H9 (cell line): ENCODE results near the gene PCSK9. TPM values are rescaled to one million over a fixed set of nuclear protein-coding genes. Genes with fewer than 3 reads are reported as not detected.
A peak's percentile ranks its signal among the peaks of the same experiment; 100 is the strongest.

Experiments used
- DNase-seq: peaks from one replicate; pipeline ENCODE4 v3.0.0-alpha.2; 2017
- H2AFZ ChIP-seq: one replicate; pipeline ENCODE4 v1.6.1; 2013; ENCODE audit warnings: mild to moderate bottlenecking, low read length, control low read depth, moderate library complexity
- H2AK5ac ChIP-seq: 2 replicates; pipeline ENCODE4 v1.6.1; 2013; ENCODE audit warnings: low read length, control low read depth, mixed read lengths; ENCODE audit not compliant: insufficient read length
- H2BK120ac ChIP-seq: one replicate; pipeline ENCODE4 v1.6.1; 2013; ENCODE audit warnings: low read depth, mild to moderate bottlenecking, low read length, control low read depth, inconsistent platforms; ENCODE audit not compliant: poor library complexity, severe bottlenecking
- H2BK12ac ChIP-seq: 2 replicates; pipeline ENCODE4 v1.6.1; 2013; ENCODE audit warnings: low read length, control low read depth, mixed read lengths, low read depth; ENCODE audit not compliant: insufficient read length
- H2BK15ac ChIP-seq: 2 replicates; pipeline ENCODE4 v1.6.1; 2013; ENCODE audit warnings: low read depth, low read length, control low read depth
- H2BK20ac ChIP-seq: one replicate; pipeline ENCODE4 v1.6.1; 2013; ENCODE audit warnings: low read depth, mild to moderate bottlenecking, low read length, control low read depth, inconsistent platforms; ENCODE audit not compliant: poor library complexity, severe bottlenecking
- H2BK5ac ChIP-seq: 2 replicates; pipeline ENCODE4 v1.6.1; 2013; ENCODE audit warnings: low read length, control low read depth, mixed read lengths; ENCODE audit not compliant: insufficient read length
- H3K14ac ChIP-seq: 2 replicates; pipeline ENCODE4 v1.6.1; 2013; ENCODE audit warnings: low read length, control low read depth; ENCODE audit not compliant: insufficient read depth
- H3K18ac ChIP-seq: 2 replicates; pipeline ENCODE4 v1.6.1; 2013; ENCODE audit warnings: low read depth, mild to moderate bottlenecking, mixed read lengths, low read length, control low read depth; ENCODE audit not compliant: insufficient read length
- H3K23ac ChIP-seq: 2 replicates; pipeline ENCODE4 v1.6.1; 2013; ENCODE audit warnings: low read length, control low read depth, mixed read lengths, low read depth; ENCODE audit not compliant: insufficient read length
- H3K23me2 ChIP-seq: 2 replicates; pipeline ENCODE4 v1.6.1; 2013; ENCODE audit warnings: low read depth, mild to moderate bottlenecking, mixed read lengths, low read length, control low read depth; ENCODE audit not compliant: insufficient read length, poor library complexity, severe bottlenecking
- H3K27ac ChIP-seq: 2 replicates; pipeline ENCODE4 v1.5.1; 2013; ENCODE audit warnings: low read length, control low read depth, mixed read lengths, low read depth; ENCODE audit not compliant: insufficient read length
- H3K27me3 ChIP-seq: 2 replicates; pipeline ENCODE4 v1.6.1; 2013; ENCODE audit warnings: low read length, control low read depth, inconsistent platforms; ENCODE audit not compliant: insufficient read depth
- H3K4ac ChIP-seq: 2 replicates; pipeline ENCODE4 v1.6.1; 2013; ENCODE audit warnings: low read depth, mild to moderate bottlenecking, control low read depth, inconsistent platforms, low read length, moderate library complexity
- H3K4me1 ChIP-seq: 2 replicates; pipeline ENCODE4 v1.6.1; 2013; ENCODE audit warnings: low read length, control low read depth, inconsistent platforms; ENCODE audit not compliant: insufficient read depth
- H3K4me2 ChIP-seq: 2 replicates; pipeline ENCODE4 v1.6.1; 2013; ENCODE audit warnings: low read length, control low read depth, mixed read lengths; ENCODE audit not compliant: insufficient read length, insufficient read depth
- H3K56ac ChIP-seq: 2 replicates; pipeline ENCODE4 v1.6.1; 2013; ENCODE audit warnings: low read depth, mild to moderate bottlenecking, mixed read lengths, low read length, control low read depth; ENCODE audit not compliant: insufficient read length
- H3K79me1 ChIP-seq: 2 replicates; pipeline ENCODE4 v1.6.1; 2013; ENCODE audit warnings: low read depth, mild to moderate bottlenecking, moderate library complexity, low read length, control low read depth, inconsistent platforms; ENCODE audit not compliant: insufficient read depth, poor library complexity, severe bottlenecking
- H3K79me2 ChIP-seq: 2 replicates; pipeline ENCODE4 v1.6.1; 2013; ENCODE audit warnings: low read length, control low read depth, inconsistent platforms; ENCODE audit not compliant: insufficient read depth
- H3K9ac ChIP-seq: 2 replicates; pipeline ENCODE4 v1.6.1; 2013; ENCODE audit warnings: low read length, control low read depth, mixed read lengths; ENCODE audit not compliant: insufficient read length; ENCODE audit errors: extremely low read depth
- H3K9me3 ChIP-seq: one replicate; pipeline ENCODE4 v1.6.1; 2013; ENCODE audit warnings: low read depth, low read length, inconsistent platforms; ENCODE audit not compliant: control insufficient read depth
- H3T11ph ChIP-seq: one replicate; pipeline ENCODE4 v1.6.1; 2013; ENCODE audit warnings: mild to moderate bottlenecking, low read length, control low read depth, inconsistent platforms
- H4K20me1 ChIP-seq: one replicate; pipeline ENCODE4 v1.6.1; 2013; ENCODE audit not compliant: control insufficient read depth, insufficient read length, insufficient read depth
- H4K5ac ChIP-seq: 2 replicates; pipeline ENCODE4 v1.6.1; 2013; ENCODE audit warnings: low read depth, mild to moderate bottlenecking, mixed read lengths, low read length, control low read depth; ENCODE audit not compliant: insufficient read length
- H4K8ac ChIP-seq: replicated peaks from 2 replicates; pipeline ENCODE4 v1.6.1; 2013; ENCODE audit warnings: low read length, control low read depth, mixed read lengths, low read depth; ENCODE audit not compliant: insufficient read length
- H4K91ac ChIP-seq: 2 replicates; pipeline ENCODE4 v1.6.1; 2013; ENCODE audit warnings: low read depth, mild to moderate bottlenecking, moderate library complexity, mixed read lengths, low read length, control low read depth; ENCODE audit not compliant: insufficient read length
- H3K27ac Mint-ChIP-seq, 3 experiments: 2 replicates in 2 of 3; 3 replicates in 1 of 3; pipeline ENCODE4 v1.8.0; 2020 to 2021; ENCODE audit warnings: mixed read lengths in 3 of 3, mild to moderate bottlenecking in 1 of 3, moderate library complexity in 1 of 3
- H3K27me3 Mint-ChIP-seq: 2 replicates; pipeline ENCODE4 v1.8.0; 2021; ENCODE audit warnings: low read depth, mild to moderate bottlenecking, moderate library complexity, mixed read lengths
- H3K36me3 Mint-ChIP-seq, 3 experiments: 2 replicates in 2 of 3; 3 replicates in 1 of 3; pipeline ENCODE4 v1.8.0; 2020 to 2021; ENCODE audit warnings: low read depth in 3 of 3, mixed read lengths in 3 of 3; ENCODE audit not compliant: insufficient read depth in 1 of 3
- H3K4me1 Mint-ChIP-seq, 2 experiments: 2 replicates each; pipeline ENCODE4 v1.8.0; 2020; ENCODE audit warnings: mixed read lengths in 2 of 2
- H3K4me3 Mint-ChIP-seq, 2 experiments: 2 replicates in 1 of 2; 3 replicates in 1 of 2; pipeline ENCODE4 v1.8.0; 2020 to 2021; ENCODE audit warnings: mild to moderate bottlenecking in 2 of 2, mixed read lengths in 2 of 2, moderate library complexity in 1 of 2
- H3K9me3 Mint-ChIP-seq, 2 experiments: 2 replicates in 1 of 2; 3 replicates in 1 of 2; pipeline ENCODE4 v1.8.0; 2020; ENCODE audit warnings: mild to moderate bottlenecking in 2 of 2, mixed read lengths in 2 of 2, moderate library complexity in 1 of 2
- CTCF ChIP-seq: fragments of 200-600 bp; sonication (generic); conservative IDR thresholded peaks from 3 replicates; pipeline ENCODE4 v1.8.0; 2021; ENCODE audit warnings: antibody characterized with exemption, mild to moderate bottlenecking
- WGBS: extraction: QIAGEN DNeasy Blood & Tissue Kit; methylation state at CpG from one replicate; pipeline ENCODE4 v1.1.7; 2013; ENCODE audit warnings: missing lambda C conversion rate, low lambda C conversion rate, mixed read lengths; ENCODE audit not compliant: insufficient read length; ENCODE audit errors: extremely low coverage; 5-methylcytosine and 5-hydroxymethylcytosine counted together
- total RNA-seq: library from RNA; stranded (reverse); gene quantifications from 2 replicates; pipeline ENCODE4 v1.2.1, GENCODE V29; 2021

Gene PCSK9
- total RNA-seq, 1 experiment from 2014 or later, result 75.1 TPM

GRCh38 chr1:54998100-54998499, 41.2 kb upstream of the PCSK9 start:
- Histone ChIP-seq H2BK120ac (no peak overlapping the region), H4K5ac (no peak overlapping the region), H3T11ph (no peak overlapping the region), H3K9me3 (no peaks in the 10 kb centered on the region), H3K18ac (no peak overlapping the region), H4K8ac (no peak overlapping the region), H2AFZ (no peak overlapping the region), H2AK5ac (no peak overlapping the region), H2BK5ac (no peak overlapping the region), H4K20me1 (no peaks in the 10 kb centered on the region), H3K27ac (no peak overlapping the region), H4K91ac (no peak overlapping the region), H3K56ac (no peak overlapping the region), H2BK12ac (no peak overlapping the region), H3K23me2 (peaks cover 7% of the 10 kb centered on the region), H3K27me3 (peaks cover 27% of the 10 kb centered on the region; the same call in 1 of the 2 replicates), H3K79me2 (no peaks in the 10 kb centered on the region), H3K9ac (no peak overlapping the region), H3K23ac (no peak overlapping the region), H3K14ac (no peak overlapping the region), H3K4me1 (peaks cover 14% of the 10 kb centered on the region; the same call in 1 of the 2 replicates), H3K79me1 (no peaks in the 10 kb centered on the region), H2BK15ac (no peak overlapping the region), H2BK20ac (no peak overlapping the region), H3K4ac (no peak overlapping the region), H3K4me2 (peak overlapping the region; percentile 68)
- H3K9me3 Mint-ChIP-seq, result no peaks in the 10 kb centered on the region; a peak in 1 of 5 replicates
- peaks cover 54% of the 10 kb centered on the region for H3K27me3 Mint-ChIP-seq
- DNase-seq, result no peak
- 0 out of 7 replicates have a peak overlapping the region, but pooled peaks of 1 of the 3 experiments have one; percentile 19 for H3K27ac Mint-ChIP-seq
- H3K4me1 Mint-ChIP-seq, result peaks cover 41 to 47% of the 10 kb centered on the region in 2 experiments
- H3K4me3 Mint-ChIP-seq, result no peak overlapping the region
- no peak for TF ChIP-seq CTCF
- WGBS, result no CpG with 5 or more reads among the region's 6 CpGs
- no peaks in the 10 kb centered on the region for H3K36me3 Mint-ChIP-seq
